Renal cortex interstitium (tissue), 11 donors: Measurements from ENCODE around the gene COQ9. TPM values are rescaled to one million over a fixed set of nuclear protein-coding genes. Genes with fewer than 3 reads are reported as not detected.
"Not testable (repeated sequence)": the region's sequence is repeated elsewhere in the genome, so short reads cannot be mapped to it uniquely, and the experiment has no call there.

Experiments
- DNase-seq, 11 donors: peaks; one replicate each; pipeline ENCODE4 v3.0.0-alpha.2; 2013; ENCODE audit warnings: low read depth in 9 of 11, low spot score in 4 of 11; ENCODE audit errors: extremely low read depth in 1 of 11
- polyA plus RNA-seq, 3 donors: library from polyadenylated mRNA; unstranded; fragments of 120-200 nt; gene quantifications; one replicate each; pipeline ENCODE4 v1.2.1, GENCODE V29; 2013; ENCODE audit not compliant: insufficient read length in 3 of 3

The COQ9 gene
- polyA plus RNA-seq, 3 donors = 94.3 to 108 (median 96.0) TPM

GRCh38 chr16:57499941-57500340 is 52.7 kb downstream of the COQ9 start:
- DNase-seq = not testable (repeated sequence)

DNA sequence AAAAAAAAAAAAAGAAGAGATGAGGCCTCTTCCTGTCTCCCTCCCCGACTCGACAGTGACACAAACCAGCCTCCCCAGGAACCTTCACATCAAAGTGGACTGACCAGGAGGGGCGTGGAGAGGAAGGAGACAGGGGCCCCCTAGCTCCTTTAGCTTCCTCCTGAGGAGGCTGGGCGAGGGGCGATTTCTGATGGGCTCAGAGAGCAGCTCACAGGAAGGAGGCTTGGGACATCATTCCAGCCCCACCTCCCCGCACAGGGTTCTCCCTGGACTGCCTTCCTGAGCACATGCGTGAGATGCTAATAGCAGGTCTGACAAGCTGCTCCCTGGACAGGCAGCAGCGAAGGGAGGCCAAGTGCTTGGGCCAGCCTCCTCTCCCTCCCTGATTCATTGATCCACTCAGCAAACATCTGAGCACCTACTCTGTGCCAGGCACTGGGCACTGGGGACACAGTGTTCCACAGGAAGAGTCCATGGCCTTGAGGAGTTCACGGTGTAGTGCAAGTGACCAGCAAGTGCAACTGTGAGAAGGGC is 53.4 kb downstream of the COQ9 start:
- no peak for DNase-seq

DNA sequence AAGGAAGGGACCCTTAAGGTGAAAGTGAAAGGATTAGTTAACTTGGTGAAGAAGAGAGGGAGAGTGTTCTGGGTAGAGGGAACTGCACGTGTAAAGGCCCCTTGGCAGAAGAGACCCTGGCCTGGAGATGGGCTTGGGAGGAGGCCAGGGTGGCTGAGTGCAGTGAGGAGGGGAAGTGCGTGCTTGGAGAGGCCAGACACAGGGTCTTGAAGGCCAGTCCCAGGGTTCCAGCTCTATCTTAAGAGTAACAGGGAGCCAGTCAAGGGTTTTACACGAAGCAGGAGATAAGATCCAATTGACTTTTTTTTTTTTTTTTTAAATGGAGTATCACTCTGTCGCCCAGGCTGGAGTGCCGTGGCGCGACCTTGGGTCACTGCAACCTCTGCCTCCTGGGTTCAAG is 54.2 kb downstream of the COQ9 start:
- DNase-seq = no peak

DNA sequence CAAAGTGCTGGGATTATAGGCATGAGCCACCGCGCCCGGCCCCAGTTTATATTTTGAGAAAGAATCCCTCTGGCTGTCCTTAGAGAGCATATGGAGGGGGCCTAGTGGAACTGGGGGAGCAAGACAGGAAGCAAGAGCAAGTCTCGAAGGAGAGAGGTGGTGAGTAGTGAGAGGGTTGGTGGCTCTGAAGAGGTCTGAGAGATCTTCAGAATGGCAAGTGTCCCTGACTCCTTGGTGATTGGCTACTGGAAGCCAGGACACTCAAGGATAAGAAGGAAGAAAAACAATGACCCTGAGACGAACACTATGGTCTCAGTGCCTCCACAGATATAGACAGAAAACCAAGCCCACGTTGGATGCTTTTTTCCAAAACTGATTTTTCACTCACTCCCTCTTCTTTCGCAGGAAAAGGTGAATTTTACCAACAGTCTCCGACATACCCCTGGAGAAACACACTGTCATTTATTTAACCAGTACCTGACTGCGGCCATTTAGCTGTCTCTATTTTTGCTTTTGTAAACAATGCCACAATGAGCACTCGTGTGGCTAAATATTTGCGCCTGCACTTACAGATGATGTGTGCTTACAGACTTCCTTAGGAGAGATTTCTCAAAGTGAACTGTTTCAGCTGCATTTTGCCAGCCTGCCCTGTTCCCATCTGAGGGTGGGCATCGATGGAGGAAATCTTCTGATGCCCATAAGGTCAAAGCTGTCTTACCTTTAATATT is 54.9 kb downstream of the COQ9 start:
- DNase-seq = no peak

GRCh38 chr16:57503366-57503765 is 56.1 kb downstream of the COQ9 start:
- no peak for DNase-seq

GRCh38 chr16:57504001-57504400 is 56.7 kb downstream of the COQ9 start:
- no peak for DNase-seq

DNA sequence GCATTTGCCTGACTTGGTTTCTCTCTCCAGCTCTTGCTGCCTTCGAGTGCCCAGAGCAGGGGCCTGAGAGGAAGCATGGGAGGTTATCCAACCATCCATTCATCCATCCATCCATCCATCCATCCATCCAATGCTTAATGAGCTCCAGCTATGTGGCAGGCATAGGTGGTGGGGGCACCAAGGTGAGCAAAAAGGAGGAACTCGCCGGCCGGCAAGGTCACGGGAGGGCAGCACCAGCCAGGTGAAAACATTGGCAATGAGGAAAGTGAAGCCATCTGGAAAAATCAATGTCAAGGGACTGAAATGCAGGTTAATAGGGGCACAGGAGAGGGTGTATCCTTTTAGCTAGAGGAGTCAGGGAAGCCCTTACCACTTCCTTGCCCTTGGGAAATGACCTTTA is 57.2 kb downstream of the COQ9 start:
- DNase-seq = no peak

DNA sequence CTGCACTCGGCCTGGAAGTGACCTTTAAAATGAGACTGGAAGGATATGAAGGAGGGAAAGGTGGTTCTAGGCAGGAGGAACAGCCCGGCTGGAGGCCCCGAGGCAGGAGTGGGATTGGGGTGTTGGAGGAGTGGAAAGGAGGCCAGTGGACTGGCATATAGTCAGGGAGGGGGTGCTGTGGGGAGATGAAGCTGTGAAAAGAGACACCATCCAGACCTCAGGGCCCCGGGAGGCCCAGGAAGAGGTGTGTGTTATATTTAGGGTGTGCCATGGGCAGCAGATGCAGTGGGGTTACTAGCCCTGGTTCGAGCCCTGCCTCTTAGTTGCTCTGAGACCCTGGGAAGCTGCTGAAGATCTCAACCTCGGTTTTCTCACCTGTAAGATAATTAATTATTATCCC is 57.9 kb downstream of the COQ9 start:
- no peak for DNase-seq

DNA sequence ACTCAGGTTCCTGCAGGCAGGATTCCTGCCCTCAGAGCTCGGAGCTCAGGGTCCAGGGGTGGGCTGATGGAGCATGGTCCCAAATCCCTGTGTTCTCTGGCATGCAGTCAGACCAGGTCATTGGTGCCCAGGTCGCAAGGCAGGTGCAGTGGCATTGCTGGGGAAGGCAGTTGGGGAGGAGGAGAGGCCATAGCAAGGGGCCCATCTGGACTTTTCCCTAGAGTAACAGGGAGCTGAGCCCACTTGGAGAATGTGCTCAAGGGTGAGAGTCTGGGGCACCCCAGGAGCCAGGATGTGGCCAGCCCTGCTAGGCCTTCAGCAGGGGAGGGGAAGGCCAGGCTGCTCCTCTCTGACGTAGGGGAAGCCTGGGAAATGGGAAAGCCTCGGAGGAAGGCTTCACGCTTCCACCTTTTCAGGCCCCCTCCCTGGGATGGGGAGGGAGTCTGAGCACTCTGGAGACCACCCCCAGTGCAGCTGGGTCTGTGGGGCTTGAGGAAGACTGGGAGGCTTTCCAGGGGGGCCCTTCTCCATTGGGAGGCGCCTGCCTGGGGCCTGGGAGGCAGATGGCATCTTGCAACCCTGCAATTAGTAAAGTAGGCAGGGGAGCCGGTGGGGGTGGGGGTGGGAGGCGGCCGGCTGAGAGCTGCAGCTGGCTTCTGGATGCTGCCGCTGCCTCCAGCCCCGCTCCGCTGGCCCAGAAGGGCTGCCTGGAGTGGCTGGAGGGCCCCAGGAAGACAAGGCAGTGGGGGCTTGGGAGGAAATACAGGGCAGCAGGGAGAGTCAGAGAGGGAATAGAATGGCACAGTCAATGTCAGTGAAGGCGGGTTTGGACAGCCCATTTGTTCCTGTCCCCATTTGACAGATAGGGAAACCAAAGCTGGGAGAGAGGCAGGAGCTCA is 60.1 kb downstream of the COQ9 start:
- no peak for DNase-seq

DNA sequence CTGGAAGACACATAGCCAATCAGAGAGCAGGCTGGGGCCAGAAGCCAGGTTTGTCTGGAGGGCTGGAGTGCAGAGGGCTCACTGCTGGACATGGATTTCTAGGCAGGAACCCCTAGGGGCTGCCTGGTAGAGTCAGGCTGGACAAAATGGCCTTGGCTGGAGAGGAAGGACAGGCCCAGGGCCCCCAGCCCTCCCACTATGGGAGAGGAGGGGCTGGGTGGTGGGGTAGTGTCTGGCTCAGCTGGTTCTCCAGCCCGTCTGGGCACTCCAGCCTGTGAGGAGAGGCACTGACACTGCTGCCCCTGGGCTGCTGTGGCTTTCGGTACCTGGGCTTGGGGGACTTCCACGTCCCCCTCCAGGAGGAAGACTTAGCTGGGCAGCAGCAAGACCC is 60.8 kb downstream of the COQ9 start:
- no peak for DNase-seq

DNA sequence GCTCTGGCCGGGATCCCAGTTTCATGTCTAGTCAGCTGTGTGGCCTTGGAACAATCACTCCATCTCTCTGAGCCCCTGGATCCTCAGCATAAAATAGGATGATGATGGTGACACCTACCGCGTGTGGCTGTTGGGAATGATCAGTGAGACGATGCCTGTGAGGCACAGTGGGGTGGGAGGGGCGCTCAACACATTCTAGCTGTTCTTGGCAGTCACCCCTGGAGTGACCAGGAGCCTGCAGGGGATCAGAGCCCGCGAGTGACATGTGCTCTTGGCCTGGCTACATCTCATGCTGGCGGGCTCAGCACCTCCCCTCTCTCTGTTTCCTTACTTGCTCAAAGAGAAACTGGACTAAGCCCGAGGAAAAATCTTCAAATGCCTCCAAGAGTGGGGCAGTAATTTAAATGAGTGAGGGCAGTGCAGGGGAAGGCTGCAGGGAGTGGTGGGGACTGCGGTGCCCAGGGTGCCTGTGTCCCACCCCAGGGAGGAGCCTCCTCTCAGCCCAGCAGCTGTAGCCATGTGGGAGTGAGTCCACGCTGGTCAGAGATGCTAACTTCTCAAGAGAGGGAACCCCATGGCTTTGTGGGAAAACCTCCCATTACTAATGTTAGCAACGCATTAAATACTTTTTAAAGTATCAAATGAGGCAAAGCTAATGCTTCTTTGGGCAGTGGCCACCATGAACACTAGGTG is 62.1 kb downstream of the COQ9 start:
- DNase-seq = no peak

DNA sequence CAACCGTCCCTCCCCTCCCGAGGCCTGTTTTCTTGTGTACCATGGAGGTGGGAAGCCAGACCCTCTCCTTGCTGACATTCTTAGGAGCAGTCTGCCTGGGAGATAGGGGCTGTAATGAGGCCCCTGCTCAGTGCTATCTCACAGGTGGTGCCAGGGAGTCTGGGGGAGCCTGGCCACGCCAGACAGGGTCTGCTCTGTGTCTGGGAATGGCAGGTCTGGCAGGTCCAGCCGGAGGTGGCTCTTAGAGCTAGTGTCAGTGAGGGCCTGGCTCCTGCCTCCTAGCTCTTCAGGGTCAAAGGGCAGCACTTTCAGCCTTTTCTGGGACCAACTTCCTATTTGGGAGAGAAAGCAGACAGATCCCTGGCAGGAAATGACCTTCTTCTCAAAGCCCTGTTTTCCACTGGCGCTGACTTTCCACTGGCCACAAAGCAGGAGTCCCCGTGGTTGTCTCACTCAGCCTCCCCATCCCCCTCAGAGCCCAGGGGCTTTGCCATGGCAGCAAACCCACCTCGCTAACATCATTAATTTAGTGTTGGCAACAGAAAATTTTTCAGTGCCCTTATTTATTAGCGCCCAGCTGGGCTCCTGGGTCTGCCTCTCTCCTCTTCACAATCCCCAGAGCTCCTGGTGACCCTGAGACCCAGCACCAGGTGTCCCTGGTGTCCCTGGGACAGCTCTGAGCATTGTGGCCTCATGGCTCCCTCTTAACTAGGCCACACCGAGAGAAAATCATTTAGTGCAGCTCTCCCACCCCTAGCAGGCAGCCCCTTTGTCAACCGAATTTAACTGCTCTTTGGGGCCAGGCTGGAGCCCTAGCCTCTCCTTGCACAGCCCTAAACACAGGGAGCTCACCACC is 63.0 kb downstream of the COQ9 start:
- DNase-seq = no peak

Other genes starting within 250 kb of the COQ9 start
- gene ARL2BP, start 202.2 kb upstream of the COQ9 start, polyA plus RNA-seq = 10 to 100 TPM; 76.3 to 79.4 (median 77.9) TPM
- gene PLLP, start 162.8 kb upstream of the COQ9 start, polyA plus RNA-seq = 10 to 100 TPM; 14.7 to 29.7 (median 15.8) TPM
- gene CCL22, start 88.7 kb upstream of the COQ9 start, polyA plus RNA-seq = under 1 TPM; 0.08 to 0.13 (median 0.12) TPM
- 10 to 100 TPM; 24.2 to 41.9 (median 30.4) TPM for gene CX3CL1, start 75.0 kb upstream of the COQ9 start, polyA plus RNA-seq
- gene CCL17, start 42.7 kb upstream of the COQ9 start, polyA plus RNA-seq = under 1 TPM in 2 of 3 donors, not detected in 1; 0.19 to 0.38 TPM
- 100 to 1,000 TPM in 1 of 3 donors, 10 to 100 TPM in 2; 92.1 to 110 (median 95.7) TPM for gene CIAPIN1, start 94 bp upstream of the COQ9 start, polyA plus RNA-seq
- gene POLR2C, start 15.2 kb downstream of the COQ9 start, polyA plus RNA-seq = 10 to 100 TPM; 79.9 to 89.8 (median 88.4) TPM
- 10 to 100 TPM; 26.2 to 36.8 (median 36.6) TPM for gene DOK4, start 39.0 kb downstream of the COQ9 start, polyA plus RNA-seq
- 10 to 100 TPM; 13.7 to 21.6 (median 17.9) TPM for gene CCDC102A, start 89.1 kb downstream of the COQ9 start, polyA plus RNA-seq
- gene ADGRG5, start 95.2 kb downstream of the COQ9 start, polyA plus RNA-seq = 1 to 10 TPM in 2 of 3 donors, under 1 TPM in 1; 0.93 to 2.1 (median 1.2) TPM
- 10 to 100 TPM; 58.2 to 93.6 (median 59.3) TPM for gene ADGRG1, start 181.2 kb downstream of the COQ9 start, polyA plus RNA-seq
- under 1 TPM; 0.21 to 0.48 (median 0.27) TPM for gene ADGRG3, start 220.8 kb downstream of the COQ9 start, polyA plus RNA-seq
- 1 to 10 TPM; 2.4 to 4.8 (median 3.8) TPM for gene DRC7, start 247.3 kb downstream of the COQ9 start, polyA plus RNA-seq